Stimulated activated CD4-positive, alpha-beta T cell treated with anti-CD3 and anti-CD28 coated beads, Interleukin-4, amount 100 ng/mL, for 24 hours (primary cell): ENCODE results near the gene TMEM167A.

Experiments
- DNase-seq: peaks from one replicate; pipeline ENCODE4 v3.0.0-alpha.2; 2020

TMEM167A gene, protein sequence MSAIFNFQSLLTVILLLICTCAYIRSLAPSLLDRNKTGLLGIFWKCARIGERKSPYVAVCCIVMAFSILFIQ

DNA sequence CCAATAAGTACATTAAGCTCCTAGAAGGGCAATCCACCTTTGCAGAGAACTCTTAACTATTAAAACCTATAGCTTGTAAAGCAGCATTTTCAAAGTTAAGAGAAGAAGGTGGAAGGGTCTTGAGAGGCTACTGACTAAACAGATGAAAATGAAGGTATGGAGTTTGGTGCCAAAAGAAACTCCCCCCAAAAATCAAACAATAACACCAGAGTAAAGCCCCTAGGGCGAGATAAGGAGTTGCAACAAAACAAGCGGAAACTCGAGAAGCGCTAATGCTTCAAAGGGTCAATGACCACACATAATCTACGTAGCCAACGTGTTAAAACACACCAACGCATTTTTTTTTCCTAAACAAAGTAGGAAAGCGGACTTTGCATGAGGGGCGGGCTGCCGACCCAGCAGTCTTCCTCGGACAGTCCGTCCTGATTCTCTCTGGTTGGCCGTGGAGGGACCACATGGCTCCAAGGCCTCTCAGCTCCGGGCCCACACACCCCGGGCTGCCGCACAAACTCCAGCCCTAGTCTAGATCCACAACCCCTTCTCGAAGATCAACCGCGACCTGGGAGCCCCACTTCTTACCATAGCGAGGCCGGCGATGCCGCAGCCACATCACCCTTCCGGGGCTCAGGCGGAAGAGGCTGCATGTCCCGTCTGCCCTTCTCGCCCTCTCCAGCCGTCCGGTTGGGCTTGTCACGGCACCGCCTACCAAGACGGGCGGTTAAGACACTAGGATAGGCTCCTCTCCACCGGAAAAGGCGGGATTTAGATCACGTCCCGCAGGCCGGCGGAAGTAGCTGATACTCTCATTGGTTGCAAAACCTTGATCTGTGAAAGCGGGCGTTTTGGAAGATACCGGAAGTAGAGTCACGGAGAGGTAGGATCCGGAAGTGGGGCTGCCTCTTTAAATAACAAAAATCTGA is at the start of gene TMEM167A, which contains the start of gene XRCC4:
Gene TMEM167A, minus strand, starts transcription at position 653 of the 920 bp plus-strand sequence. Its CDS starts 71 bp downstream, at position 582.
Gene XRCC4, plus strand, starts transcription at position 806 of the 920 bp plus-strand sequence. CDS start 27,373 bp downstream, outside the sequence.
- peak; percentile 96 for DNase-seq

DNA sequence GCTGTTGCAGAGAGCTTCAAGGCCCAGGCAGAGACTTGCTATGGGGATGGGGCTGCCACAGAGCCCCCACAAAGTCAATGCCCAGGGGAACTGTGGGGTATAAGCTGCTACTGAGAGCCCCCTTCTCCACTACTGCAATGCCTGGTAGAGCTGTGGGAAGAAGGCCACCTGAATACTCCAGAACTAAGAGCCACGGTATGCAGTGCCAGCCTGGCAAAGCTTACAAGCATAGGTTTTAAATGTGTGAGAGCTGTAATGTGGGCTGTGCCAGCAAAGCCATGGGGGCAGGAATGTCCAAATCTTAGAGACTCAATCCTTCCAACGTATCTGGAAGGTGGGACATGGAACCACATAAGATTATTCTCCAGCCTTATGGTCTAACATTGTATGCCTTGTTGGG is 49.3 kb upstream of the TMEM167A start:
- DNase-seq: no peak

DNA sequence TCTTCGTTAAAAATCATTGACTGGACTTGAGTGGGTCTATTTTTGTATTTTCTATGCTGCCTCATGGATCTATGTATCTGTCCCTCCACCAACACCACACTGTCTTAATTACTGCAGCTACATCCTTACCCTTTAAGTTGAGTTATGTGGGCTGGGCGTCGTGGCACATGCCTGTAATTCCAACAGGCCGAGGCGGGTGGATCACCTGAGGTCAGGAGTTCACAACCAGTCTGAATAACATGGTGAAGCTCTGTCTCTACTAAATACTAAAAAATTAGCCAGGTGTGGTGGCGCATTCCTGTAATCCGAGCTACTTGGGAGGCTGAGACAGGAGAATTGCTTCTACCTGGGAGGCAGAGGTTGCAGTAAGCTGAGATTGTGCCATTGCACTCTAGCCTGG is 48.4 kb upstream of the TMEM167A start:
- no peak for DNase-seq

DNA sequence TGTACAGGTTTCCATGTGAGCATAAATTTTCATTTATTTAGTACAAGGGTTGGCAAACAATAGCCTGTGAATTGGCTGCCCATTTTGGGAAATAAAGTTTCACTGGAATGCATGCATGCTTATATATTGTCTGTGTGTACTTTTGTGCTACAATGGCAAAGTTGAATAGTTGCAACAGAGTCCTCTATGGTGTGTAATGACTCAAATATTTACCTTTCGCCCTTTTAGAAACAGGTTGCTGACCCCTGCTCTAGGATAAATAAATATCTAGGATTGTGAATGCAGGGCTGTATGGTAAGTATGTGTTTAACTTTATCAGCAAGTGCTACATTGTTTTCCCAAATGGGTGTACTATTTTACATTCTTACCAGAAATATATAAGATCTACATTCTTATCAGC is 47.4 kb upstream of the TMEM167A start:
- DNase-seq: no peak

DNA sequence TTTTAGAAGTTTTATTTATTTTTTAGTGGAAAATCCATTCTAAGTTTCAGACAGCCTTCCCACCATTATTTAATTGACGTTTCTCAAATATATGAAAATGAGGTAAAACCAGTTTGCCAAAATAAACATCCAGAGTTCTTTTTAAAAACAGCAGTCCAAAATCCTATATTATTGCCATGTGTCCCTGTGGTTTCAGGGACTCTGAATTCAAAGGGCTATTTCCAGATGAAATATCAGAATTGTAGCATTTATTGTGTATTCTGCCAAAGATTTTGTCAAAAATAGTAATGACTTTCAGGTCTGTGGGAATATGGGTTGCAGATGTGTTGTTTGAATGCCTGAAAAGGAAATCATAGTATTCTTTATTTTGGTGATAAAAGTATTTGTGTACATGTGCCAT is 41.8 kb upstream of the TMEM167A start:
- no peak for DNase-seq

DNA sequence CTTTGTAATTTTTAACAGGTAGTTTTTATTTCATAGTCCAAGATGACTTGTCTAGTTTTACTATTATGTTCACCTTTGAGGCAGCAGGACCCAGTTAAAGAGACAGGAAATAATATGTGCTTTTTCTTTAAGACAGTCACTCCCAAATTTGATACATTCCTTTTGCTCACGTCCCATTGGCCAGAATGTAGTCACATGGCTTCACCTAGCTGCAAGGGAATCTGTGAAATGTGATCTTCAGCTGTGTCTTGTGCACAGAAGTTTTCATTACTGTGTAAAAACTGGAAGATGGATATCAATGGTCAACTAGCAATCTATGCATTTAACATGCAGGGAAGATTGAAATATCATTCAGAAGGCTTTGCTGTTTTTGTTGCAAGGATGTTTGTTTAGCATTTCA is 41.3 kb upstream of the TMEM167A start:
- DNase-seq: no peak

DNA sequence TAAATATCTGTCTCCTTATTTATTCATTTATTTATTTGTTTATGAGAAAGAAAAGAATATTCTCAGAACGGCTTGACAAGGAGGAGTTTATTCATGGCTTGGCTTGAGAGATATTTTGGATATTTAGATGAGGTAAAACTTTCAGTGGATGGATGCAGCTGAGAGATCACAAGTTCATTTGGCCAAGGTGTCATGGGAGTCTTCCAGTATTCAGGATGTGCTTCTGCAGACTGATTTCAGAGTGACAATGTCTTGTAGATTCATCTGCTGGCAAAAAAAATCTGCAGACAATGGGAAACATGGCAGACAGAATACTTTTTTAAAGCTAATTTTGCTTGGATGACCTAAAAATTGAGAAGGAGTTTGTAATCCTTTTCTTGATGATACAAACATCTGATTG is 38.6 kb upstream of the TMEM167A start:
- no peak for DNase-seq

DNA sequence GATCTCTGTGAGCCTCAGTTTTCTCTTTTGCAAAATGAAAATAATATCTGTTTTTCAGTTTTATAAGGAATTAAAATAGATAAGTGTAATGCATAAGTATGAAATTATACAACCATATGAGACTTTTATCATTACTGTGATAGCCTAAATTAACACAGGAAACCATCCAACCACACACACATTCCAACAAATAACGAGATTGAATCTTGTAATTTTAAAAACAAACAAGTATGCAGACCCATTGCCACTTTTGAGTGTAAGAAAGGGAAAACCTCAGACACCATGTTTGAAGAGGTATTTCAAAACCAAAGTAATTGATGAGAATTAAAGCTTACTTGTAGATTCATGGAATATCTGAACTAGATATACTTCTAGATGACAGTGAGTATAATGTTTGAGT is 32.2 kb upstream of the TMEM167A start:
- DNase-seq: no peak

DNA sequence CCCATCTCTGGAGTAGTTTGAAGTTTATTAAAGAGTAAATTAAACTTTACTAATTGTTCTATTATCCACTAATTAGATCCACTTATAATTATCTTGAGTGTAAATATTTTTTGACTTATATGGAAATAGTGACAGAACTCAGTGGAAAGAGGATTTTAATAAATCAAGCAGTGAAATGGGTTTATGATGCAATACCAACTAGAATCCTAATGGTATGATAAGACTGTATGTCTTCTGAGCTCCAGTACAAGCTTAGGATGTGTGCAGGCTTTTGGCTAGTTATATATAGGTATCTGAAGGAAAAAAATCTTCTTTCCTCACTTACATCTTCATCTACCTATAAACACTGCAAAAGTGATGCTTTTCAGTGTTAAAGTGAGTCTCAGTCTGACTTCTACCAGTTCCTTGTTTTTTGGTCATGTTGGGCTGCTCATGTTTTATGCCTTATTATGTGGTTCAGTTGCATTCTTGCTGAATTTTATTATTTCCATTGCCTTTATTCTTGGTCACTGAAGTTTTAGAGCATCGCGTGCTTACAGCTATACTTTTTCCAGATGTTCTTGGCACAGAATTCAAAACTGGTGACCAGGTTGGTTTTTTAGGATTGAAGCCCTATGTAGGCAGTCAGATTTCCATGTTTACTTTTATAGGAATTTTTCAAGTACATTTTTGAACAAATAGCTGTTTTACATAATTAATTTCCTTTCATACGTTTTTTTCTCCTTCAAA is 30.7 kb upstream of the TMEM167A start:
- no peak for DNase-seq

DNA sequence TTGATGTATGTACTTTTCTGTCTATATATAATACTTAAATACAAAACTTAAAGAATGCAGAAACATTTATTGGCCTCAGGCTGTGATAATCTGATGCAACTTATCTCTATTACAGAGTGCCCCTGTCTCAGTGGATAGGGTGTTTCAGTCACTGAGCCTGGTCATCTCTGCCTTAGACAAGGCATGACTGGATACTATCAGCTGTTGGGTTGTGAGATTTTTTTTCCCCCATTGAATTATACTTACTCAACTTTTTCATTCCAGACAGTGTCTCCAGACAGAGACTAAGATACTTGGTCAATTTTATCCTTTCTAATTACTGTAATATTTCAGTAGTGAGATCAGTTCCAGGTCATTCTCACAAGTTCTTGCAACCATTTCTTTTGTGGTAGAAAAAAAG is 26.8 kb upstream of the TMEM167A start:
- no peak for DNase-seq

DNA sequence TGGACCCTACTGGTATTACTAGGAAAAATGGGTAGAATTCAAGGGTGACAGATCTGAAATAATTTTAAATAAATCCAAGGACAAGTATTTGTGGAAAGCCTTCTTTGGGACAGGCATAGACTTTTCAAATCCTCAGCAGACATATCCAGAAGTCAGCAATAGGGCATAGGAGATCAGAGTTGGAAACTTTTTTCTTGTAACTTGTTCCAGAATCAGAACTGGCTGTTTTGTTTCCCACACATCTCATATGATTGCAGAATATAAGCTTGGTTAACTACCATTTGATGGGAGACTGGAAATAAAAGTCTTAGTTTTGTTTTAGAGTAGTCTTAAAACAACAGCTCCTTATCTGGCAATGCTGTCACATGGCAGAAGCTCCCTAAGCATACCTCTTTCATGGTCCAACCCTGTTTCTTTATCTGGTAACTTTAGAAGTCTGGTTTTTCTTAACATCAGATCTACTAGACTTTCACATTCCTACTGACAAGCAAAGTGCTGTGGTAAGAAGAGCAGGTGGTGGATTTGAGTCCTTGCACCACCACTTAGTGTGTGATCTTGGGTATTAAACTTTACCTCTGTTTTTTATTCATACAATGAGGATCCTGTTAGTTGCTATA is 25.3 kb upstream of the TMEM167A start:
- DNase-seq: no peak

DNA sequence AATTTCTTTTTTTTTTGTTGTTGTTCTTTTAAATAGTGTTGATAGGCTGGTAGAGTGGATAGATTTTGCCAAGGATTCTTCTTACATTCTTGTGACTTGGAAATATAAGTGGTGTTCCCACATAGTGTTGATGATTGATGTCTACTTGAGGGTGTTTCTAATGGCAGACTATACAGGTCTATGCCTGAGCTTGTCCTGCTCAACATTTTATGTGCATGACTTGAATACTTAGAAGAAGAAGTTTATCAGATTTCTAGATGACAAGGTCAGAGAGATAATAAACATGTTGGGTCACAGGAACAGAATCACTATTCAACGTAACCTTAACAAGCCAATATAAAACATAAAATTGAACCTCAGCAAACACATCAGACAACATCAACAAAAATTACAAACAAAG is 24.3 kb upstream of the TMEM167A start:
- no peak for DNase-seq

DNA sequence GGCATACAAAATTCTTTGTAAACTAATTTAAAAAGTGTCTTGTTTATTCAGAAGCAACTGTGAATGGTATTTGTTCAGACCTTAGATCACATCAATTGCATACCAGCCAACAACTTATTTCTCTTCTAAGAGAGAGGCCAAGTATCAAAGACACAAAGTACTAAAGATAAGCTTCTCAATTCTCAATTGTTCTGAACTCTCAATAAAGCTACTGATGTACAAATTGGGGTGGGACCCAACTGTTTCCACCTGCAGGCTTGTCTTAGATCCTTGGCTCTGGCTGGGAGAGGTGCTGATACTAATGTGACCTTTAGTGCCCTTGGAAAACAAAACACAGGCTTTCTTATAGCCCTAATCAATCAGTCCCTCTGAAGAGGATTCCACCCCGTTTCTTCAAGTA is 22.3 kb upstream of the TMEM167A start:
- no peak for DNase-seq

DNA sequence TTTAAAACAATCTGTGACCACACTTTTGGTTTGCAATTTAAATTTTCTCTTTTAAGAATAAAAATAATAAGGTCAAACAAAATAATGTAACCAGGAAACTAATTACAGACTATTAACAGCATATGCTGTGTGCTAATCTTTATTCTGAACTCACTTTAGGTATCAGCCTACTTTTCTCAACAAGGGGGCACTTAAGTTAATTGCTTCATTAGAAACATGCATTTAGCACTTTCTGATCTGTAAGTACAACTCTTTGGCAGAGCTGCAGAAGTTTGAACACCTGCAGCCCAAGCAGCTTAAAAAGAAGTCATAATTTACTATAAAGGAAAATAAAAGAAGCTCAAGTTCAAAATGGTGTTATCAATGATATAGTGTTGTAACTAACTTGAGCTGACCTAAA is 21.8 kb upstream of the TMEM167A start:
- no peak for DNase-seq

DNA sequence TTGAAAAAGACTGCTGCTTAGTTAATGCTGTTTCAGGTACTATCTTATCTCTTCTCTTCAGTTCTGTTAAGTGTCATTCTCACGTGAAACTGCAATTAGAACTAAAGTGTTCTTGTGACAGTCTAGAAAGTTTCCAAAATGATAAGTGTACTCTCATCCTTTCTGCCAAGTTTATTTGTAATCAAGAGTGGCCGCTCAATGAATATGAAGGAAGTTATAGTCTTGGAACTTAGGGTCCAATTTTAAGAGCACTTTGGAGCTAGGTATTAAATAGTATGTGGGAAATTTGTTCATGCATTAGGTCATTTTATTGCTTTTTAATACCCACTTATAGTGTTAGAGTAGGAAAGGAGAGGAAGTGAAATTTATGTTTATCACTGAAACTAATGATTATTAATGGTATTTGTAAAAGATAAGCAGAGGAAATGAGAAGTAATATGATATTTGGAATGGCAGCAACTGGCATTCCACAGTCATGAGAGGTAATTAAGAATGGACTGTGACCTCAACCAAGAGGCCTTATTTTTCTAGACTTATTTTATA is 20.6 kb upstream of the TMEM167A start:
- no peak for DNase-seq

DNA sequence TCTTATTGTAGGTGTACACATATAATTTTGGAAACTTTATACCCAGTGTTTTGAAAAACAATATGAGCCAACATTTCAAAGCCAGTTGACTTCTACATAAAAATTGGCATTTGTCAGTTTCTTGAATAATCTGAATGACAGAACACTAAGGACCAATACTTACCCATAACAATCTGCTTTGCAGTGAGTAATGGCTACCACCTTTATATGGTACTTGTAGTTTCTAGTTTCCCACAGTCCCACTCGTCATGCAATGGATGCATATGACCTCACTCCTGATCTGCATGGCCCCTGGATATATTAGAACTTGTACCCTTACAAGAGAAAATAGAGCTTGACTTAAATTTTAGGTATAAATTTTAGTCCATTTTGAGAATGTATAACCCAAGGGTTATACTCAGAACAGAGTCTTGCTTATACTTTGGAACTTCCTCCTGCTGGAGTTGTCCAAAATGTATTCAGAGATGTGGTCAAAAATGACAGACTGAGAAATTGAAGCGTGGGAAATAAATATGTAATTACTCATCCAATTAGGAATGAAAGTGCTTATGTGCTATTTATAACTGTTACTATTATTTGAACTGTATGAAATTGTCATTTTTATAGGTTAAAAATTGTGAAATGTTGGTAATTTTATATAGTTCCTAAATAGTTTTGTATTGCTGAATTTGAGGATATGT is 19.6 kb upstream of the TMEM167A start:
- no peak for DNase-seq

DNA sequence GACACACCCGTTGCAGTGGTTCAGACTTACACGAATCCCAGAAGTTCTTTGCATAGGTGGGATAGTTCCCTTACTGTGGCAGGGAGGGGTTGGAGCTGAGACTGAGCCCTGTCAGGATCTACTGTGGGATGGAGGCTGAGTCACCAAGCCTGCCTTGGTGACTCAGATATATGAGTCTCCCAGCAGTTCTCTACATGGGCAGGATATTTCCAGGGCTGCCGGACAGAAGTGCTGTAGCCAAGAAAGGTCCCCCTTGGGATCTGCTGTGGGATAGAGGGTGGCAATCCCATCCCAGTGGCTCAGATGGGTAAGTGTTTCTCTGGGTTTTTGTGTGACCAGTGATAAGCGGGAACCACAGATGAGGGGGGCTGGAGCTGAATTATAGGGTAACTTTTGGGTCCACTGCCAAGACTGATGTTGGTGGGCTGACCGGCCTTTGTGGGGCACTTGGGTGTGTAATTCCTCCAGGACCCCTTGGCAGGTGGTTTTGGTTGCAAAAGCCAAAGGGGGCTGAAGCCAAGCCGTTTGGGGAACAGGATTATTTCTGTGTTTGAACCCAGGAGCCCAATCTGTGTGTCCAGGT is 18.9 kb upstream of the TMEM167A start:
- DNase-seq: no peak

DNA sequence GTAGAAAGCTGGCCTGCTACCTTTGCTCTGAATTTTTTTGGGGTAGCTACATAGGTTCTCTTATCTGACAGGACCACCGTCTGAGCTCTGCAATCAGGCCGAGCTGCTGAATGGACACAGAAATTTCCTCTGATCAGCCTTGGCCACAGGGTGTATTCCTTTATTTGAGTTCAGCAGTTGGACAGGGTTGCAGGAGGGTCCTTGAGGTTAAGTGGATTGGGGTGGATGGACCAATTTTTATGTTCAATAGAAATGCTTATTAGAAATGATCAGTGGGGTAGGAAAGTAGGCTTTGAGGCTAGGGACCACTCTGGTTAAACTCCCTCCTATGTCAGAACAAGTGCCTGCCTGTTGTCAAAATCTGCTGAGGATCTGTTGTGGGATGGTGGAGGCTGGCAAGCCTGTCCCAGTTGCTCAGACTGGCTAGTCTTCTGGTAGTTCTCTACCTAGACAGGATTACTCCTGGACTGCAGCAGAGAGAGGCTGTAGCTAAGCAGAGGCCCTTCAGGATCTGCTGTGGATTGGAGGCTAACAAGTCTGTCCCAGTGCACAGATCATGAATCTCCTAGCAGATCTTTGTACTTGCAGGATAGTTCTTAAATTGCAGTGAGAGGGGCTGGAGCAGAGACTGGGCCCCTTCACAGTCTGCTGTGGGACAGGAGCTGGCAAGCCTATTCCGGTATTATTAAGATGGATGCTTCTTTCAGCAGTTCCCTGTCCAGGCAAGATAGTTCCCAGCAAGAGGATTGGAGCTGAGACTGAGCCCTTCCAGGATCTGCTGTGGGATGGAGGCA is 18.2 kb upstream of the TMEM167A start:
- no peak for DNase-seq

DNA sequence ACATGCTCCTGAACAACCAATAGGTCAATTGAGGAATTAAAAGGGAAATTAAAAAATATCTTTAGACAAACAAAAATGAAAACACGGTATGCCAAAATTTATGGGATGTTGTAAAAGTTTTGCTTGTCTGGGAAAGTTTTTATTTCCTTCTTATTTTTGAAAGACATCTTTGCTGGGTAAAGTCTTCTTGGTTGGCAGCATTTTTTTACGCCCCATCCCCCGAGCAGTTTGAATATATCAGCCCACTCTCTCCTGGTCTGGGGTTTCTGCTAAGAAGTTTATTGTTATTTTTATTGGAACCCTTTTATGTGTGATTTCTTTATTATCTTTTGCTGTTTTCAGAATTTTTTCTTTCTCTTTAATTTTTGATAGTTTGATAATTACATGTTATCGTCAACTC is 16.5 kb upstream of the TMEM167A start:
- DNase-seq: no peak

DNA sequence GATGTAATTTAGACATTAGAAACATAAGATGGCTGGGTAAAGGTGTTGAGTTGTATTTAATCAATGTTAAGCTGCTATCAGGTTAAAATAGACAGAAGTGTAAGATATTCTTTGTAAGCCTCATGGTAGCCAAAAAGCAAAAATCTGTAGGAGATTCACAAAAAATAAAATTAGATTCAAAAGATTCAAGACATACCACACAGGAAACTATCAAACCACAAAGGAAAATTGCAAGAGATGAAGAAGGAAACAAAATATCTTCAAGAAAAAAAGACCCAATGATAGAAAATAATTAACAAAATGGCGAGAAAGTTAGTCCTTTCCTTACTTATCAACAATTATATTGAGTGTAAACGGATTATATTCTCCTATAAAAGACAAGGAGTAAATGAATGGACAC is 15.4 kb upstream of the TMEM167A start:
- no peak for DNase-seq

DNA sequence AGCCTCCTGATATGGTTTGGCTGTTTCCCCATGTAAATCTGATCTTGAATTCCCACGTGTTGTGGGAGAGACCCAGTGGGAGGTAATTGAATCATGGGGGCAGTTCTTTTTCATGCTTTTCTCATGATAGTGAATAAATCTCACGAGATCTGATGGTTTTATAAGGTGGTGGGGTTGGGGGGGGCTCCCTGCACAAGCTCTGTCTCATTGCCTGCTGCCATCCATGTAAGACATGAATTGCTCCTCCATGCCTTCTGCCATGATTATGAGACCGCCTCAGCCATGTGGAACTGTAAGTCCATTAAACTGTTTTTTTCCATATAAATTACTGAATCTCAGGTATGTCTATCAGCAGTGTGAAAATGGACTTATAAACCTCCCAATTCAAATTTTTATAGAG is 13.0 kb upstream of the TMEM167A start:
- DNase-seq: no peak
